T-helper 1 cell (primary cell): ENCODE measurements around the gene RNF112.

Experiments
- DNase-seq, 5 donors: peaks; one replicate each; pipeline ENCODE4 v3.0.0-alpha.2; 2012 to 2020

RNF112 gene

GRCh38 chr17:19376811-19377210 lies 34.2 kb upstream of the RNF112 start:
- DNase-seq = no peak

GRCh38 chr17:19377602-19378415 lies 33.2 kb upstream of the RNF112 start:
- peak; percentile 88 to 99 (median 91) for DNase-seq

GRCh38 chr17:19378416-19379360 lies 32.3 kb upstream of the RNF112 start, which contains the start of gene MAPK7:
MAPK7 (plus strand) TSS chr17:19378498; CDS start chr17:19378901, 403 bp downstream.
- peak in 1 of 5 donors; percentile 32 for DNase-seq

GRCh38 chr17:19379361-19380065 lies 31.5 kb upstream of the RNF112 start:
- DNase-seq = no peak

GRCh38 chr17:19380481-19381301 lies 30.3 kb upstream of the RNF112 start:
- no peak for DNase-seq

GRCh38 chr17:19381361-19381740 lies 29.7 kb upstream of the RNF112 start:
- no peak for DNase-seq

GRCh38 chr17:19381741-19382444 lies 29.1 kb upstream of the RNF112 start:
- DNase-seq = no peak

- DNase-seq = no peak
These were observed 28.2 kb upstream of the RNF112 start for GRCh38 chr17:19382531-19383444.

- DNase-seq = no peak
These were observed 27.2 kb upstream of the RNF112 start for GRCh38 chr17:19383681-19384470.

- DNase-seq = no peak
These were observed 26.2 kb upstream of the RNF112 start for GRCh38 chr17:19384723-19385391.

- no peak for DNase-seq
These were observed 25.5 kb upstream of the RNF112 start for GRCh38 chr17:19385521-19385983.

- no peak for DNase-seq
These were observed 24.7 kb upstream of the RNF112 start for GRCh38 chr17:19386051-19386929.

- no peak for DNase-seq
These were observed 23.8 kb upstream of the RNF112 start, which contains the start of gene MFAP4 for GRCh38 chr17:19386974-19387920. MFAP4 (minus strand) TSS chr17:19387190; CDS start chr17:19387155, 35 bp downstream.

- no peak for DNase-seq
These were observed 23.0 kb upstream of the RNF112 start for GRCh38 chr17:19387921-19388521.
